GM18907 (cell line): ENCODE measurements around the gene ARHGDIG.
"Not testable (repeated sequence)": the region's sequence is repeated elsewhere in the genome, so short reads cannot be mapped to it uniquely, and the experiment has no call there.

Experiments
- ATAC-seq: cut with Tn5 transposase; IDR thresholded peaks from one replicate; pipeline ENCODE4 v1.9.1; 2021; ENCODE audit warnings: mild to moderate bottlenecking, moderate library complexity; ENCODE audit not compliant: unreplicated experiment

Gene ARHGDIG

DNA sequence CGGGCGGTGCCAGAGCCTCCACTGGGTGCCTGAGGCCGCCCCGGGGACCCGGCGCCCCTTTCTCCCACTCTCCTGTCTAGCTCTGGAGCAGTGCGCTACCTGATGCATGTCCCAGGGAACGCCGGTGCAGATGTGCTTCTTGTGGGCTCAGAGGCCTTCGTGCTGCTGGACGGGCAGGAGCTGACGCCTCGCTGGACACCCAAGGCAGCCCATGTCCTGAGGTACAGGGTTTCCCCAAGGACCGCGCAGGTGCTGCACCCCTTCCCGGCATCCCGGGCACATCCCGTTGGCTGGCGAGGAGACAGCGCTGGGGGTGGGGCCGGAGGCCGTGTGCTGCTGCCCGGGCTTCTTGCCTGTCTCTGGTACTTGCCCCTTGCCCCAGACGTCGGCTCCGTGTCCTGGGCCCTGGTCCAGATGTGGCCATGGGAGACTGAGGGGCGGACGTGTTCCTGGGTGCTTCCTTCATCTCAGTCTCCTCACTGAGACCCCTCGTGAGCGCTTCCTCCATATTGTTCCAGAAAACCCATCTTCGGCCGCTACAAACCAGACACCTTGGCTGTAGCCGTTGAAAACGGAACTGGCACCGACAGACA is 17.1 kb upstream of the ARHGDIG start:
- ATAC-seq = no peak

DNA sequence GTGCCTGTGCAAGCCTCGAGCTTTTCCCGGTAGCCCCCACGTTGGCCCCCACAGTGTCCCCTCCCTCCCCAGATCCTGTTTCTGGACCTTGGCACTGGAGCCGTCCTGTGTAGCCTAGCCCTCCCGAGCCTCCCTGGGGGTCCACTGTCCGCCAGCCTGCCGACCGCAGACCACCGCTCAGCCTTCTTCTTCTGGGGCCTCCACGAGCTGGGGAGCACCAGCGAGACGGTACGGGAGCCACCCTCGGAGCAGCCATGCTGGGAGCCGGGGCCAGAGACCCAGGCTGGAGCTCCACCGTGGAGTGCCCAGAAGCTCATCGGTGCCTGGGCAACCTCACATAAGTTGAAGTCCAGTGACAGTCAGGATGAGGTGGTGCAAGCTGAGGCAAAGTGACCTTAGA is 16.4 kb upstream of the ARHGDIG start:
- no peak for ATAC-seq

DNA sequence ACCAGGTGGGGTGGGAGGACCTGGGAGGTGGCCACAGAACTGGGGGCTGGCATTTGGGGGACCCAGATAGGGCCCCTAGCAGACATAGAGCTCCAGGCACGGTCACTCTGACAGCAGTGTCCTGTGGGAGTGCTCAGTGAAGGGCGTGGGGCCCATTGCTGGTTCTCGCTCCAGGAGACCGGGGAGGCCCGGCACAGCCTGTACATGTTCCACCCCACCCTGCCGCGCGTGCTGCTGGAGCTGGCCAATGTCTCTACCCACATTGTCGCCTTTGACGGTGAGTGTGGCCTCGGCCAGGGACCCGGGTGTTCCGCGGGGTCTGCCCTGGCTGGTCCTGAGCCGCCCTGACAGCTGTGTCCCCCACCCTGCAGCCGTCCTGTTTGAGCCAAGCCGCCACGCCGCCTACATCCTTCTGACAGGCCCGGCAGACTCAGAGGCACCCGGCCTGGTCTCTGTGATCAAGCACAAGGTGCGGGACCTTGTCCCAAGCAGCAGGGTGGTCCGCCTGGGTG is 15.9 kb upstream of the ARHGDIG start:
- no peak for ATAC-seq

DNA sequence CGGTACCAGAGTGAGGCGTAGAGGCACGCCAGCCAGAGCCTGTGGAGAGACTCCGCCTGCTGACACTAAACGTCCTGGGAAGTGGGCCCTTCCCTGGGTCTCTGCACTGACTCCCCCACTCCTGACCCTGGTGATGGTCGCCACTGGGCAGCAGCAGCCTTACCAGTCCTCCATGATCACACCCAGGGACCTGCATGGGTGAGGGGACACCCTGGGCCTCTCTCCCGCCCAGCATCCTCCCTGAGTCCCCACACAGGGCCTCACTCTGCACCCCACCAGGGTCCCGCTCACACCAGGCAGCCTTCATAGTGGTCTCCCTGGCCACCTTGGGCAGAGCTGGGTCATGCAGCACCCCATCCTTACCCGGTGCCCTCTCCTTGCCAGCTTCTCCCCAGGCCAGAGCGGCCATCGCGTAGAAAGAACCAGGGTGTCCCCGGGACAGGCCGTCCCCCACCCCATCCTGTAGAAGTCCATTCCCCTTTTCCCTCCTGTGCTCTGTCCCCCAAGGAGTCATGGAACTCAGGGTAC is 15.3 kb upstream of the ARHGDIG start:
- no peak for ATAC-seq

DNA sequence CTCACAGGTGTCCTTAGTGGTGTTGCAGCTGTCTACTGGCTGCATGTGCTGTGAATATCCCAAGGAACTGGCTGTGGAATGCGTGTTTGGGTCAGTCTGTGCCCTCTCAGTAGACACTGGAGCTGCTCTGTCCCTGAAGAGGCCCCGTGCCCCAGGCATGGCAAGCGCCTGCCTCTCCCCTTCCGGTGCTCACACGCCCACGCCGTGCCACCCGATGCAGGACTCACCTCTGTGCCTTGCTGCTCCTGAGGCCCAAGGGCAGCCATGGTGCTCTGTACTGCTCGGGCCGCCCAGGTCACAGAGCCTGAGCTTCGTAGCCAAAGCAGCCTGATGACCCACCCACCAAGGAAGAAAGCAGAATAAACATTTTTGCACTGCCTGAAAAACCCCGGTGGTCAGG is 14.7 kb upstream of the ARHGDIG start:
- no peak for ATAC-seq

DNA sequence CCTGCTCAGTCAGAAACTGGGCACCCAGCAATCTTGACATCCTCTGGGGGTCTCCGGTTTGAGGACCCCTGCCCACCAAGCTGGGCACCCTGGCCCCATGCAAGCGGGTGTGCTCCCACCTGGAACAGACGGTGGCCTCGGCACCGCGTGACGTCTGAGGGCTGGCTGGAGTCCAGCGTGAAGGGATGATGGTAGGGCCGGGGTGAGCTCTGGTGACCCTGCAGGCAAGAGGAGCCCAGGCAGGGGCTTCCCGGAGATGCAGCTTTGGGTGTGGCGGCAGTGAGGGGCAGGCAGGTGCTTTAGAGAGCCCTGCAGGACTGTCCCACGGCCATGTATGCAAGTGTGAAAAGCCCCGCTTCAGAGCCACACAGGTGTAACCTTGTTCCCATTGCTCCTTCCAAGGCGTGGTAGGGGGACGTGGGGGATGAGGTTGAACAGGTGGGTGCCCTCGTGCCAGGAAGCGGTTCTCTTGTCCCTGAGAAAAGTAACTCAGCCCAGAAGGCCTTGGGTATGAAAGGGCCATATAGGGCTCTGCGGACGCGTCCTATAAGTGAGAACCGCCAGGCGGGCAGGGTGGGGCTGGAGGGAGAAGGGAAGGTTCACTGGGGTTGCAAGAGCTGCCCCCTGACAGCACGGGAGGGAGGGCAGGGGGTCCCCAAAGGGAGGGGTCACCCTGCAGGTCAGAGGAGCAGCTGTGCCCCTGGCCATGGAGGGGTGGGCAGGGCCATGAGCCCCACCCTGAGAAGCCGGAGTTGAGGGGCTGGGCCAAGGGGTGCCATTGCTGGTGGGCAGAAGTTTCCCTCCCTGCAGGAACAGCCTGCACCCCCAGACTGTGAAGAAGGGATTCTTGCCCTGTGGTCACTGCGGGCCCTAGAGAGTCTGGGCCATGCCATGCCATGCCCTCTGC is 13.9 kb upstream of the ARHGDIG start:
- ATAC-seq = no peak

DNA sequence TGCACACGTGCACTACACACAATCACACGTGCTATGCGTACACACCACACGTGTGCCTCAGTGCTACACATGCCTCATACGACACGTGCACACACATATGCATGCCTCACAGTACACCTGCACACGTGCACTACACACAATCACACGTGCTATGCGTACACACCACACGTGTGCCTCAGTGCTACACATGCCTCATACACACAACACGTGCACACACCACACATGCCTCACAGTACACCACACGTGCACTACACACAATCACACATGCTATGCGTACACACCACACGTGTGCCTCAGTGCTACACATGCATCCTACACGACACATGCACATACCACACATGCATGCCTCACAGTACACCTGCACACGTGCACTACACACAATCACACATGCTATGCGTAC is 12.8 kb upstream of the ARHGDIG start:
- ATAC-seq = not testable (repeated sequence)

DNA sequence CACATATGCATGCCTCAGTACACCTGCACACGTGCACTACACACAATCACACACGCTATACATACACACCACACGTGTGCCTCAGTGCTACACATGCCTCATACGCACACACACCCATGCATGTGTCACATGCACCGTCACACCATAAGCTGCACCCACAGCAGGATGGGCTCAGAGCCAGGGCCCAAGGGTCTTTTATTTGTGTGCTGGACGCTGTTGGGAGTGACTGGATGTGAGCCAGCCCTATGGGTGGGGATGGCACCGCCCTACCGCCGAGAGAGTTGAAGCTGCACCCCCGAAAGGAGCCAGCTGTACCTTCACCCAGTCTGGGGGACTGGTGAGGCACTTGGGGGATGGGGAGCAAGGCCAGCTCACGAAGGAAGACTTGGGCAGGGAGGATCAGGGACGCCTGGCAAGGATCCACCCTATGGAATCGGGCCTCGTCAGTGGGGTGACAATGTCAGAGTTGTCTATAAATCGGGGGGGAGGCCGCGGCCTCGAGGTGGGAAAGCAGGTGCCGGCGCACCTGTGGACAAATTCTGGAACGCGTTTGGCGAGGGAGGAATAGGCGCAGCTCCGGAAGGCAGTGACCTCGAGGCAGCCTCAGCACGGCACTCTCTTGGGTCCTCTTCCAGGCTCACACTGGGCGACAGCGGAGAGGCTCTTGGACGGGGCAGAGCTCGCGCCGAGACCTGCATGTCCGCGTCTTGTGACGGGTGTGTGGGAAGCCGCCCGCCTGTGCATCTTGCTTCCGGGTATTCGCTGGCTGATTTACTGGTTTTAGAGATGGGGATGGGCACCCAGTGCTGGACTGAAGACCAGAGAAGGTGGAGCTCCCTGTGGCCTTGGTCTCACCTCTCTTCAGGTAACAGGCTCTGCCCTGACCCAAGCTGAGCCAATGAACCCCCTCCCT is 12.0 kb upstream of the ARHGDIG start:
- ATAC-seq = no peak

DNA sequence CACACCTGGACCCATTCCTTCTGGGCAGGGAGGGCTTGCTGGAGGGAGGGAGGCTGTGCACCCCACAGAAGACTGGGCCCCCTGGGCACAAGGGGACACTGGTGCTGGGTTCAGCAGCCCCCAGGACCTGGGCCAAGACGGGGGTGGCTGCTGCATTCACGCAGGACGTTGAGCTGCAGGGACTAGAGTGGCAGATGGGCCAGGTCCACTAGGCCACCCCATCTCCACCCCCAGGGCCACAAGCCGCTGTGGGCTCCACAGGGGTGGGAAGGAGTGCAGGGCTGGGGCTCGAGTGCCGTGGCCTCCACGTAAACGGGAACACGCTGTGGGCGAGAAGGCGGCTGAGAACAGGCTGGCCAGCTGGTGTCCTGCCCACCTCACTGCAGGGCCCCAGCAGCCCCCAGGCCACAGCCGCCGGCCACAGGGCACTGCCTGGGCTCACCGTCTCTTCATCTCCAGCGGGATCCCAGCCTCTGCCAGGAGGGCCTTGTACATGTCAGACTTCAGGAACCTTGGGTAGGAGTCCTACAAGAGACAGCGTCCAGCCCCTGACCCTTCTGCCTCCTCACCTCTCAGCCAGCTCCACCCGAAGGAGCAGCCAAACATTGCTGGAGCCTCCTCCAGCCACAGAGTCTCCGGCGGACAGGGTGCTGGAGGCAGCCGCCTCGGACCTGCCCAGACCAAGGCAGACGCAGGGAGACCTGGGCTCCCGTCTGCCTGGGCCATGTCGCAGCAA is 11.2 kb upstream of the ARHGDIG start:
- no peak for ATAC-seq

DNA sequence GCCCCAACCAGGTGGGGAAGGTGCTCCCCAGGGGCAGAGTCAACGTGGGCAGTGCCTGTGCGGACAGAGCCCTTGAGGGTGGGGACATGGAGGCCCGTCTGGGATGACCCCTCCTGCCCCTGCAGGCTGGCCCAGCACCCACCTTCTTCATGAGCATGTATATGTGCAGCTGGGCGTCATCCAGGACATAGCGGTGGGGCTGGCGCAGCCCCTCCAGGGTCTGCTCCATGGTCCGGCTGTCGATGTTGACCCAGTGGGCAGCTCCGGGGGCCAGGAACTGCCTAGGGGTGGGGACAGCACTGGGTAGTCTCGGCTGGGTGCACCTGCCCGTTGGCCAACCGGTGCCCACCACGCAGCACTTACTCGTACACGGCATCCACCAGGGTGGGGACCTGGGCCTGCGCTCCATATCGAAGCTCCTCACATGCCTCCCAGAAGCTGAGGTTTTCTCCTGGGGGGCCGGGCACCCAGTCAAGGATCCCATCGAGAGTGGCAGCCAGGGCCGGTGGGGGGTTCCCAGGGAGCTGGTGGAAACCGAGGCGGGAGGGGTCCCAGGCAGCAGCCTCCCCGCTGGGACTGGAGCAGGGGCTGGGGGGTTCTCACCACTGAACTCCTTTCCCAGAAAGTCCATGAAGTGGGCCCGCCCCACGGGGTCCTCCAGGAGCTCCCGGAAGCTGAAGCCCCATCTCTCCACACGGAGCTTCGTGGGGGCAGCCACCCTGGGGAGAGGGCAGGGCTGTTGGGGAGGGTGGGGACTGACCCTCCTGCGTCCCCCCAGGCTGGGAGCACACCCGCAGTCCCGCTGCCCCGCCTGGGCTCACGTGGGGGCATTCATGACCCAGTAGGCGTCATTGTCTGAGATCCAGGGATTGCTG is 9.8 kb upstream of the ARHGDIG start:
- no peak for ATAC-seq

DNA sequence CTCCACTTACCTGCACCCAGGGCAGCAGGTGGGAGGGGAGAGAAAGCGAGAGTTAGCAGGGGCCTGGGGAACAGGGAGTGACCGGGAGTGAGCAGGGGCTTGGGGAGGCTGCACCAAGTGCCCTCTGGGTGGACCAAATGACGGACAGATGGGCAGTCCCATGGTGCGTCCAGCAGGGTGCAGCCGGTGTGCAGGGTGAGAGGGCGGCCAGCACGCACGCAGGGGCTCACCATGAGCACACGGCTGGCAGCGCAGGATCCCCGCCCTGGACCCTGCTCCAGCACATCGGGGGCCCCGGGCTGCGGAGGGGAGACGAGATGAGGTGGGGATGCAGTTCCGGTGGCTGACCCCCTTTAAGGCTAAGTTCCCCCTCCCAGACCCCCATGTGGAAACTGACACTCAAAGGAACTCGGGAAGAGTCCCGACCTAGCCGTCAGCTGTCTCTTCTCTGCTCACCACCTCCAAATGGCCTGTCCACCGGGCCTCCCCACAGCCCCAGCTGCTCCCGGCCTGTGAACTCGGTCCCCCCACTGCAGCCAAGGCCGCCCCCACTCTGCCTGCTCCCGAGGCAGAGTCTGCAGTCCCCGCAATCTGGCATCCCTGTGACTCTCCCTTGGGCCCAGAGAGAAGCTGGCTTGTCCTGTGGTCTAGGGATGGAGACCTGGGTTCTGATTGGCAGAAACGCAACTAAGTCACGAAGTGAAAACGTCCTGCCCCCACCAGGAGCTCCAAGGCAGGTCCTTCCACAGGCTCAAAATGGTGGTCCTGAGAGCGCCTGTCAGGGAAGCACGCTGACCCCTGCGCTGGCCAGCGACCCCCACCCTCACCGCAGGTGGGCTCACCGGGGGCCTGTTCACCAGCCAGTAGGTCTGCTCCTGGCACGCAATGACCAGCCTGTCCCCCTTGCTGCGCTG is 7.5 kb upstream of the ARHGDIG start:
- no peak for ATAC-seq

DNA sequence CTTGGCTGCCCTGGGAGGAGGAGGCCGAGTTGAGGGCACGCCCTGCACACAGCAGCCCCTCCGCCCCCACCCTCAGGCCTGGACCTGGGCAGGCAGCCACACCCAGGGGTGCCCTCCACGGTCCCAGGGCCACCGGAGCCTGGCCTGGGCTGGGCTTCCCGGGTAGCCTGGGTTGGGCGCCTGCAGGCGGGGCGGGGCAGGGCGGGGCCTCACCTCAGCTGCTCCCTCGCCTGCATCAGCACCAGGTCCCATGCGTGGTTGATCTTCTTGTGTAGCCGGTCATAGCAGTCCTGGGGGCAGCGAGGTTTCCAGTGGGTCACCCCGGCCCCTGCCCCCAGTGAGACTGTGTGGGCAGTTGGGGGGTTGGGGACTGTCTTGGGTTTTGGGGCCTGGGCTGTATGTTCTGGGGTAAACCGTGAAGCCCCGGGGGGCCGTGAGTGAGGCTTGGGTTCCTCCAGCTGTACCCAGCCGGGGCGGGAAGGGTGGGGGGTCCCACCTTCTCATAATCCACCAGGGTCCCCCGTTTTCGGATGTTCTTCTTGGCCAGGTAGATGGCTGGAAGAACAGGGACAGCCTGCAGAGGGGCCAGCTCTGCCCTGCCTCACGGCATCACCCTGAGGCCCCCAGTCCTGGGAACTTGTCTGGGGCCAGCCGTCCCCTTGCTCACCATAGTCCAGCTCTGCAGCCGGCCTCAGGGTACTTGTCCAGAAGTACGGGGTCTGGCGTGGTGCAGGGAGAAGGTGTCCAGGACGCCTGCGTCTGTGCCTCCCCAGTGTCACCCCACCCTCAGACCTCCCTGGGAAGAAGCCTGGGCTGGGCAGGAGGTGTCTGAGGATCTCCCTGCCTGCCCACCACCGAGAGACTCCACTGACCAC is 6.6 kb upstream of the ARHGDIG start:
- ATAC-seq = no peak

DNA sequence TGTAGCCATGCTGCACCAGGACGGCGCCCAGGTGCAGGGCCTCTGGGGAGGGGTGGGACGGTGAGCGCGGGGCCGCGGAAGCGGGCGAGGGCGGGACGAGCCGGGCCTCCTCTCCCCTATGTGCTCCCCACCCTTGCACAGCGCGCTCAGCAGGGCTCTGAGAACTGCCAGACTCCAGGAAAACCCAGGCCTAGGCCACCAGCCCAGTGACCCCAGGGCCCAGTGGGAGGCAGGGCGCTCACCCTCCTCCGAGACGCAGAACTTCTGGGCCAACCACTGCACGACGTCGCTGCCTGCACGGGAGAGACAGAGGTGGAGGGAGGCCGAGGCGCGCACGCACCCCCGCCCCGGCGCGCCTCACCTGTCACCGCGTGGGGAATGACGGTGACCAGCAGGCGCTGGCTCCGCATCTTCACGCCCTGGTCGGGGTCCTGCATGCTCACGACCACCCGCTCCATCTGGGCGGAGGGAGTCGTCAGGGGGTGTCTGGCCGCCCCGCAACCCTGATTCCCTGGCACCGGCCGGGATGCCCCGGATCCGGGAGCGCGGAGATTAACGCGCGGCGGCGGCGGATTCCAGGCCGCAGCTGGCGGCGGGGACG is 5.2 kb upstream of the ARHGDIG start:
- ATAC-seq = no peak

DNA sequence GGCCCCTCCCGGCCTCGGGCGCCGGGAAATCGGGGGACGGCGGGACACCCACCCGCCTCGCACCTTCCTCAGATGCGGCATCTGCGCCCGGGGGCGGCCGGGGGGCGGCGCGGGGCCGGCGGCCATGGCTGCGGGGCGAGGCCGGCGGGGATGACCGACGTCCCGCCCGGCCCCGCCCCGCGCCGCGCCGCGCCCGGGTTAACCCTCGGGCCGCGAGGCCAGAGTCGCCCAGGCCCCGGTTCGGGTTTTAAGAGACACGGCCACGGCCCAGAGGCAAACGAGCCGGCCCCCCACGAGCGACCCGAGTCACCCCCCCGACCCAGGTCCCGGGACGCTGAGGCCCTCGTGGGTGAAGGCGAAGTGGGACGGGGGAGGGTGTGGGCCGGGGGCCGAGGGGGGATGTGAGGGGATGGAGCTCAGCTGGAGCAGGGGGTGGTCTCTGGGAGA is 4.6 kb upstream of the ARHGDIG start, which contains the start of gene RGS11:
Gene RGS11 (minus strand): TSS at position 159 of the 447 bp plus-strand sequence. CDS start 33 bp downstream, at position 126.
- no peak for ATAC-seq

DNA sequence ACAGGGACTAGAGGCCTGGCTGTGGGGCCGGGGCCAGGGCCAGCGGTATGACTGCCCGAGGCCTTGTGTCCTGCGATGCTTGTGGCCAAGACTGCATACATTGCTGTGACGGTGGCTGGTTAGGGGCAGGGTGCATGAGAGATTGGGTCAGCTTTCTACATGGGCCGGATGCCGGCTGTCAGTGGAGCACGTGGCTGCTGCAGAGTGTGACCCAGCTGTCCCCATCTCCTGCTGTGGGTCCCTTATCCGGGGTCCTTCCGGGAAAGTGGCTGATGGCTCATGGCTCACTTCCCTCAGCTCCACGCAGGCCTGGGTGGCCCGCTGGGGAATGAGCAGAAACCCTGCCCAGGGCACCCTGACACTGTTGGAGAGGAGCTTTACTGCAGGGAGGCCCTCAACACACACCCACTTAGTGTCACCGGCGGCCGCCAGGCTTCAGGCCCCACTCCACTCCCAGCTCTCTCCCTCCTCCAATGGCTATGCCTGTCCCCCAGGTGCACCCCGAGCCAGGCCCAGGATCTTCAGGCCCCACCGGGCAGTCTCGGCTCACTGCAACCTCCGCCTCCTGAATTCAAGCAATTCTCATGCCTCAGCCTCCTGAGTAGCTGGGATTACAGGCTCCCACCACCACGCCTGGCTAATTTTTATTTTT is 3.8 kb upstream of the ARHGDIG start:
- no peak for ATAC-seq

DNA sequence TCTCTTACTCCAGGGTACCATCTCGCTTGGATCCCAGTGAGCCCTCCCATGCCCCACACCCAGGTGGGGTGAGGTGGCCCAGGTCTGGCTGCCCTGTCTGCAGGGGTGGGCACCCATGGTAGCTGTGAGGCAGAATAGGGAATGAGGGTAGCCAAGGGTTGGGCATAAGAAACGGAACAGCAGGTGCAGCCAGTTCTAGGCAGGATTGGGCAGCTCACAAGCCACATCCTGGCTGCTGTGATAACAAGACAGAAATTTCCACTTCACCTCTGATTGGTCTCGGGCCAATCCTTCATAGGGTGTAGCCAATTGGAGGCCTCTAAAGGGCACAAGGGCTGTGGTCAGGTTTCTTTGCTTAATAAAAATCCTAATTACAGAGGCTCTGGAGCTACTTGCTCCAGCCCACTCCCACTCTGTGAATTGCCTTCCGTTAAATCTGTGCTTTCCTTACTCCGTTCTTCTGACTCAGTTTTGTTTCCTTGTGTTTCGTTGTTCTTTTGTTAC is 1.5 kb upstream of the ARHGDIG start:
- ATAC-seq = no peak
